Skeletal muscle tissue (tissue), 4 donors: ENCODE data around the gene IGFBP2. TPM values are rescaled to one million over a fixed set of nuclear protein-coding genes. Genes with fewer than 3 reads are reported as not detected.

ENCODE experiments used
- H3K27ac ChIP-seq: one replicate; pipeline ENCODE4 v1.7.0; 2013; ENCODE audit warnings: mild to moderate bottlenecking, low read depth, low read length, inconsistent platforms
- H3K27me3 ChIP-seq, 3 donors: one replicate each; pipeline ENCODE4 v1.7.0; 2013; ENCODE audit warnings: low read length in 3 of 3; ENCODE audit not compliant: control insufficient read depth in 3 of 3, insufficient read depth in 3 of 3
- H3K36me3 ChIP-seq, 3 donors: one replicate each; pipeline ENCODE4 v1.7.0; 2013; ENCODE audit warnings: low read length in 3 of 3; ENCODE audit not compliant: control insufficient read depth in 3 of 3, insufficient read depth in 3 of 3
- H3K4me1 ChIP-seq, 3 donors: one replicate each; pipeline ENCODE4 v1.7.0; 2013; ENCODE audit warnings: low read length in 3 of 3, mild to moderate bottlenecking in 3 of 3; ENCODE audit not compliant: control insufficient read depth in 3 of 3, insufficient read depth in 3 of 3
- H3K4me3 ChIP-seq, 3 donors: one replicate each; pipeline ENCODE4 v1.7.0; 2013; ENCODE audit warnings: low read length in 3 of 3
- H3K9ac ChIP-seq, 3 donors: one replicate each; pipeline ENCODE4 v1.7.0; 2013; ENCODE audit warnings: low read length in 3 of 3, mild to moderate bottlenecking in 3 of 3, moderate library complexity in 2 of 3, low read depth in 1 of 3
- H3K9me3 ChIP-seq, 3 donors: one replicate each; pipeline ENCODE4 v1.7.0; 2013; ENCODE audit warnings: low read length in 3 of 3; ENCODE audit not compliant: control insufficient read depth in 3 of 3
- total RNA-seq: library from RNA; depleted of rRNA; stranded (reverse); fragments of >200 nt; gene quantifications from one replicate; pipeline ENCODE4 v1.2.3, GENCODE V29; 2014
- donor health status: Osteomylitis.

IGFBP2 gene
- total RNA-seq, 1 donor from 2014 or later = 99.7 TPM

GRCh38 chr2:216710551-216711301, 77.5 kb downstream of the IGFBP2 start:
- H3K27ac ChIP-seq = peak overlapping the region; percentile 68
- H3K4me1 ChIP-seq = peaks cover 6 to 16% (median 15%) of the 10 kb centered on the region in 3 donors
- H3K4me3 ChIP-seq = no peak overlapping the region
- peak overlapping the region in 1 of 3 donors; percentile 34 for H3K9ac ChIP-seq
- no peaks in the 10 kb centered on the region for H3K36me3 ChIP-seq
- no peaks in the 10 kb centered on the region for H3K9me3 ChIP-seq
- no peaks in the 10 kb centered on the region for H3K27me3 ChIP-seq

DNA sequence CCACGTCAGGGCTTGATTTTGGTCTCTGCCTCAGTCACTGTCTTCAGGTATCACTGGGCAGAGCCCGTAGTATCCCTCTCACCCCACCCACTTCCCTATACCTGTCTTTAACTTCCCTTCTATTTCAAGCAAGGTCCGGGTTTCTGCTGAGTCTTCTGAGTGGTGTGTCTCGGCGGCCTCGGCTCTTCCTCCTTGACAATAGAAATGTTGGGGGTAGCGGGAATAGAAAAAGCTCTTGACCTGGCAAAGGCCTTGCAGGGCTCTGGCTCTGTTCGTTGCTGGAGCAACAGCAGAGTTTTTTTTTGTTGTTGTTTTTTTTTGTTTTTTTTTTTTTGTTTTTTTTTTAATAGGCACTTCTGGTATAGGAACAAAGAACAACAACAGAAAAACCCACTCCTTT, 78.1 kb downstream of the IGFBP2 start:
- Histone ChIP-seq H3K27ac (peak overlapping the region; percentile 68), H3K4me3 (no peak overlapping the region), H3K36me3 (no peaks in the 10 kb centered on the region), H3K4me1 (peaks cover 10 to 21% (median 16%) of the 10 kb centered on the region in 3 donors), H3K27me3 (no peaks in the 10 kb centered on the region), H3K9me3 (no peaks in the 10 kb centered on the region), H3K9ac (peak overlapping the region in 1 of 3 donors; percentile 34)

DNA sequence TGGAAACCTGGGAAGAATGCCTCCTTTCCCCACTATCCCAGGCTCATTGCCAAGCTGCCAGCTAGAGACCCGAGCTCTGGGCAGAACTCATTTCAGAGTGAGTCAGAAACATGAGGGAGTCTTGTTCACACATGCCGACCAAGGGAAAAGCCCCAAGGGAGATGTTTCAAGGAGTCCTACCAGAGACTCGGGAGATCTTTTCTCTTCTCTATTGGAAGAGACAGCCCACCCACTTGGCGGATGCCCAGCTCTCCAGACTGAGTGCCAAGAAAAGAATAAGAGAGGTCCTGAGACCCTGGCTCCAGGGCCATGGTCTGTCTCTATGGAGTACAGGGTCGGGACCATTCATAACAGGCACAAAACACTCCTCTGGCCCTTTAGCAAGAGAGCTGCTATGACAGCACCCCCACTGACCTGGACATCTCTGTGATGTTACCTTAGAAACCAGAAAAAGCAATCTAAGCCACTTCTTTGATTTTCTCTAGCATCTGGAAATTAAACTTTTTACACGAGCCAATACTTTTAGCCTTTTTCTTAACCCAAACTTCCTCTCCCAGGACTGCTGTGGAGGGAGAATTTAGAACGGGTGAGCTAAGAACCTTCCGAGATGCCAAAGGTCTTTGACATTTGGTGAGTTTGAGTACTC, 80.6 kb downstream of the IGFBP2 start:
- Histone ChIP-seq H3K27me3 (peaks cover 0 to 3% (median 0%) of the 10 kb centered on the region in 3 donors), H3K4me3 (no peak overlapping the region), H3K36me3 (no peaks in the 10 kb centered on the region), H3K4me1 (peaks cover 13 to 23% (median 23%) of the 10 kb centered on the region in 3 donors), H3K9ac (peak overlapping the region in 1 of 3 donors; percentile 3), H3K9me3 (no peaks in the 10 kb centered on the region), H3K27ac (peak overlapping the region; percentile 68)

Other genes with a start within 250 kb of the IGFBP2 start
- gene SMARCAL1, start 220.9 kb upstream of the IGFBP2 start, total RNA-seq = 13.0 TPM
- 7,363 TPM for gene RPL37A, start 134.6 kb upstream of the IGFBP2 start, total RNA-seq
- gene IGFBP5, start 62.1 kb downstream of the IGFBP2 start, total RNA-seq = 260 TPM
- gene TNP1, start 226.6 kb downstream of the IGFBP2 start, total RNA-seq = not detected